HUES6 (cell line): ENCODE measurements around the gene PGA4.
"Not testable (repeated sequence)": the region's sequence is repeated elsewhere in the genome, so short reads cannot be mapped to it uniquely, and the experiment has no call there.

Experiments
- H3K27ac ChIP-seq: 2 replicates; pipeline ENCODE4 v1.7.0; 2013; ENCODE audit warnings: low read depth, mild to moderate bottlenecking, low read length, inconsistent platforms
- H3K27me3 ChIP-seq: 2 replicates; pipeline ENCODE4 v1.6.1; 2013; ENCODE audit warnings: low read length; ENCODE audit not compliant: control insufficient read depth, insufficient read depth
- H3K36me3 ChIP-seq: 2 replicates; pipeline ENCODE4 v1.6.1; 2013; ENCODE audit warnings: low read length; ENCODE audit not compliant: control insufficient read depth, insufficient read depth
- H3K4me1 ChIP-seq: 2 replicates; pipeline ENCODE4 v1.6.1; 2013; ENCODE audit warnings: low read length; ENCODE audit not compliant: control insufficient read depth, insufficient read depth
- H3K4me3 ChIP-seq: 2 replicates; pipeline ENCODE4 v1.5.1; 2013; ENCODE audit warnings: low read depth, low read length
- H3K9ac ChIP-seq: one replicate; pipeline ENCODE4 v1.6.1; 2013; ENCODE audit warnings: mild to moderate bottlenecking, low read length
- H3K9me3 ChIP-seq: 2 replicates; pipeline ENCODE4 v1.6.1; 2013; ENCODE audit warnings: low read depth, low read length; ENCODE audit not compliant: control insufficient read depth, insufficient read depth

Gene PGA4

GRCh38 chr11:61222047-61222446 is at the start of gene PGA4:
TSS of gene PGA4 (plus strand) at chr11:61222347. CDS start at chr11:61222401, 54 bp downstream.
- not testable (repeated sequence) for H3K4me1 ChIP-seq, H3K4me3 ChIP-seq, H3K9me3 ChIP-seq, H3K27me3 ChIP-seq, H3K27ac ChIP-seq, H3K9ac ChIP-seq, H3K36me3 ChIP-seq

- H3K4me3 ChIP-seq, result no peak overlapping the region
- peaks cover 3% of the 10 kb centered on the region; the same call in 1 of the 2 replicates for H3K27me3 ChIP-seq
- H3K27ac ChIP-seq, result no peak overlapping the region
- no peaks in the 10 kb centered on the region for H3K36me3 ChIP-seq
- H3K9ac ChIP-seq, result no peak overlapping the region
- H3K9me3 ChIP-seq, result peaks cover 13% of the 10 kb centered on the region
- no peaks in the 10 kb centered on the region for H3K4me1 ChIP-seq
Observed at GRCh38 chr11:61172356-61172755, 49.8 kb upstream of the PGA4 start.

- Histone ChIP-seq H3K27ac (no peak overlapping the region), H3K27me3 (peaks cover 3% of the 10 kb centered on the region; the same call in 1 of the 2 replicates), H3K4me1 (no peaks in the 10 kb centered on the region), H3K36me3 (no peaks in the 10 kb centered on the region), H3K4me3 (no peak overlapping the region), H3K9ac (no peak overlapping the region), H3K9me3 (peaks cover 10% of the 10 kb centered on the region; the same call in 1 of the 2 replicates)
Observed at GRCh38 chr11:61172888-61173287, 49.3 kb upstream of the PGA4 start.

- peaks cover 10% of the 10 kb centered on the region; the same call in 1 of the 2 replicates for H3K9me3 ChIP-seq
- H3K4me1 ChIP-seq, result no peaks in the 10 kb centered on the region
- H3K36me3 ChIP-seq, result no peaks in the 10 kb centered on the region
- no peak overlapping the region for H3K27ac ChIP-seq
- H3K9ac ChIP-seq, result no peak overlapping the region
- H3K4me3 ChIP-seq, result no peak overlapping the region
- H3K27me3 ChIP-seq, result peaks cover 3% of the 10 kb centered on the region; the same call in 1 of the 2 replicates
Observed at GRCh38 chr11:61173456-61173855, 48.7 kb upstream of the PGA4 start.

GRCh38 chr11:61174273-61174672 is 47.9 kb upstream of the PGA4 start:
- Histone ChIP-seq H3K9ac (no peak overlapping the region), H3K36me3 (no peaks in the 10 kb centered on the region), H3K9me3 (peaks cover 10% of the 10 kb centered on the region; the same call in 1 of the 2 replicates), H3K27me3 (peaks cover 3% of the 10 kb centered on the region; the same call in 1 of the 2 replicates), H3K27ac (no peak overlapping the region), H3K4me1 (no peaks in the 10 kb centered on the region), H3K4me3 (no peak overlapping the region)

- H3K27me3 ChIP-seq, result peaks cover 3% of the 10 kb centered on the region; the same call in 1 of the 2 replicates
- peaks cover 10% of the 10 kb centered on the region; the same call in 1 of the 2 replicates for H3K9me3 ChIP-seq
Observed at GRCh38 chr11:61174949-61175348, 47.2 kb upstream of the PGA4 start.

GRCh38 chr11:61176446-61176845 is 45.7 kb upstream of the PGA4 start:
- peaks cover 10% of the 10 kb centered on the region; the same call in 1 of the 2 replicates for H3K9me3 ChIP-seq
- H3K36me3 ChIP-seq, result no peaks in the 10 kb centered on the region
- H3K27me3 ChIP-seq, result peaks cover 3% of the 10 kb centered on the region; the same call in 1 of the 2 replicates
- H3K4me3 ChIP-seq, result no peak overlapping the region
- H3K9ac ChIP-seq, result no peak overlapping the region
- H3K27ac ChIP-seq, result no peak overlapping the region
- no peaks in the 10 kb centered on the region for H3K4me1 ChIP-seq

More at GRCh38 chr11:61174949-61175348, 47.2 kb upstream of the PGA4 start:
- H3K4me3 ChIP-seq, result no peak overlapping the region
- H3K27ac ChIP-seq, result no peak overlapping the region
- no peak overlapping the region for H3K9ac ChIP-seq
- no peaks in the 10 kb centered on the region for H3K4me1 ChIP-seq
- H3K36me3 ChIP-seq, result no peaks in the 10 kb centered on the region

- H3K4me1 ChIP-seq, H3K36me3 ChIP-seq, H3K9ac ChIP-seq, H3K27me3 ChIP-seq, H3K9me3 ChIP-seq, H3K4me3 ChIP-seq, H3K27ac ChIP-seq: not testable (repeated sequence)
Observed at GRCh38 chr11:61180205-61180604, 41.9 kb upstream of the PGA4 start.

GRCh38 chr11:61181489-61181888 is 40.7 kb upstream of the PGA4 start:
- Histone ChIP-seq H3K4me1 (no peaks in the 10 kb centered on the region), H3K9ac (no peak overlapping the region)

GRCh38 chr11:61183645-61184044 is 38.5 kb upstream of the PGA4 start:
- Histone ChIP-seq H3K4me1 (no peaks in the 10 kb centered on the region), H3K9me3 (no peaks in the 10 kb centered on the region), H3K4me3 (no peak overlapping the region), H3K36me3 (no peaks in the 10 kb centered on the region), H3K9ac (no peak overlapping the region), H3K27ac (no peak overlapping the region), H3K27me3 (no peaks in the 10 kb centered on the region)

More at GRCh38 chr11:61181489-61181888, 40.7 kb upstream of the PGA4 start:
- Histone ChIP-seq H3K36me3 (no peaks in the 10 kb centered on the region), H3K27ac (no peak overlapping the region), H3K4me3 (no peak overlapping the region), H3K27me3 (no peaks in the 10 kb centered on the region), H3K9me3 (no peaks in the 10 kb centered on the region)

GRCh38 chr11:61186504-61186903 is 35.6 kb upstream of the PGA4 start:
- no peaks in the 10 kb centered on the region for H3K4me1 ChIP-seq

More at GRCh38 chr11:61186504-61186903, 35.6 kb upstream of the PGA4 start:
- H3K4me3 ChIP-seq, result no peak overlapping the region
- H3K9me3 ChIP-seq, result peaks cover 9% of the 10 kb centered on the region; the same call in 1 of the 2 replicates
- H3K36me3 ChIP-seq, result no peaks in the 10 kb centered on the region
- no peaks in the 10 kb centered on the region for H3K27me3 ChIP-seq
- no peak overlapping the region for H3K27ac ChIP-seq
- H3K9ac ChIP-seq, result no peak overlapping the region
